HEK293T (cell line): ENCODE results near the gene E2F8.

Experiments
- CTCF ChIA-PET: fragments of 350-600 bp; formaldehyde crosslinking; extraction: SDS; loops from one replicate; lab custom pipeline; 2021; ENCODE audit warnings: antibody characterized with exemption, inconsistent platforms; lab: Yijun Ruan, JAX
- POLR2A ChIA-PET: fragments of 350-600 bp; formaldehyde crosslinking; extraction: SDS; loops from one replicate; lab custom pipeline; 2020; ENCODE audit warnings: antibody characterized with exemption, inconsistent platforms; lab: Yijun Ruan, JAX
- DNase-seq: peaks from one replicate; pipeline ENCODE4 v3.0.0; 2012; ENCODE audit warnings: mixed read lengths; ENCODE audit errors: extremely low spot score
- ARNT ChIP-seq: fragments of 450-650 bp; IDR thresholded peaks from 2 replicates; pipeline ENCODE4 v1.6.1; 2017; ENCODE audit warnings: mild to moderate bottlenecking
- BHLHE40 ChIP-seq: fragments of 450-650 bp; IDR thresholded peaks from 2 replicates; pipeline ENCODE4 v1.6.1; 2016; ENCODE audit warnings: mild to moderate bottlenecking, moderate library complexity, borderline replicate concordance
- CTBP1 ChIP-seq: fragments of 450-650 bp; IDR thresholded peaks from 2 replicates; pipeline ENCODE4 v1.6.1; 2016; ENCODE audit warnings: borderline replicate concordance
- ELF4 ChIP-seq: fragments of 450-650 bp; IDR thresholded peaks from 2 replicates; pipeline ENCODE4 v1.6.1; 2017; ENCODE audit warnings: antibody characterized with exemption
- FOXA1 ChIP-seq: fragments of 450-650 bp; IDR thresholded peaks from 2 replicates; pipeline ENCODE4 v1.6.1; 2016; ENCODE audit warnings: mild to moderate bottlenecking
- FOXK2 ChIP-seq: fragments of 450-650 bp; IDR thresholded peaks from 2 replicates; pipeline ENCODE4 v1.6.1; 2016; ENCODE audit warnings: mild to moderate bottlenecking
- FOXM1 ChIP-seq: fragments of 450-650 bp; IDR thresholded peaks from 2 replicates; pipeline ENCODE4 v1.6.1; 2017; ENCODE audit warnings: mild to moderate bottlenecking, borderline replicate concordance
- HDGF ChIP-seq: fragments of 450-650 bp; IDR thresholded peaks from 2 replicates; pipeline ENCODE4 v1.6.1; 2017; ENCODE audit warnings: antibody characterized with exemption, borderline replicate concordance
- L3MBTL2 ChIP-seq: fragments of 450-650 bp; conservative IDR thresholded peaks from 2 replicates; pipeline ENCODE4 v1.6.1; 2016; ENCODE audit warnings: mild to moderate bottlenecking
- LEF1 ChIP-seq: fragments of 450-650 bp; IDR thresholded peaks from 2 replicates; pipeline ENCODE4 v1.6.1; 2017; ENCODE audit warnings: mild to moderate bottlenecking, borderline replicate concordance
- NFRKB ChIP-seq: fragments of 450-650 bp; IDR thresholded peaks from 2 replicates; pipeline ENCODE4 v1.6.1; 2016; ENCODE audit warnings: mild to moderate bottlenecking, moderate library complexity
- PKNOX1 ChIP-seq: fragments of 450-650 bp; IDR thresholded peaks from 2 replicates; pipeline ENCODE4 v1.6.1; 2016
- SP1 ChIP-seq: fragments of 450-650 bp; IDR thresholded peaks from 2 replicates; pipeline ENCODE4 v1.6.1; 2017
- SUZ12 ChIP-seq: fragments of 450-650 bp; IDR thresholded peaks from 2 replicates; pipeline ENCODE4 v1.6.1; 2016; ENCODE audit warnings: mild to moderate bottlenecking
- TARDBP ChIP-seq: fragments of 450-650 bp; IDR thresholded peaks from 2 replicates; pipeline ENCODE4 v1.6.1; 2016
- ZNF384 ChIP-seq: fragments of 450-650 bp; IDR thresholded peaks from 2 replicates; pipeline ENCODE4 v1.6.1; 2016

E2F8 gene

DNA sequence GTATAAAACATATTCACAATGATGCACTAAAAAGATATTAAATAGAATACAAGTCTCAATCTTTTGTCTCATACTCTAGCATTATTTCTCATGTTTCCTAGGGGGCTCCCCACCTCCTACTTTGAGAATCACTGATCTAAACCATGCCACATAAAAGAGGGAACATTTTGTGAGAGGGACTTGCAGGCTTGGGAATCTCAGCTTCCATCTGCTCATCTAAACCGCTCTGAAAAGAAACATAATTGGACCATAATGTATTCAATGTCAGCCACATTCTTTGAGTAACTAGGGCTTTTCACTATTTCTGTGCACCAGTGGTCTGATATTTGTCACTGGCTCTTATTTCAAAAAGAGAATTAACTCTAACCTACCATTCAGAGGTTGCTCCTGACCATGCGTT, 32.6 kb downstream of the E2F8 start:
- DNase-seq = no peak
- POLR2A ChIA-PET = no interaction called here
- TF ChIP-seq HDGF = no peak
- TF ChIP-seq FOXA1 = no peak
- no peak for TF ChIP-seq LEF1
- TF ChIP-seq TARDBP = no peak
- TF ChIP-seq SUZ12 = no peak
- TF ChIP-seq FOXK2 = no peak
- TF ChIP-seq FOXM1 = no peak
- no peak for TF ChIP-seq PKNOX1
- no peak for TF ChIP-seq BHLHE40
- no peak for TF ChIP-seq CTBP1
- no peak for TF ChIP-seq ARNT
- no peak for TF ChIP-seq ZNF384
- TF ChIP-seq ELF4 = no peak
- no peak for TF ChIP-seq NFRKB
- no peak for TF ChIP-seq L3MBTL2
- CTCF ChIA-PET = no interaction called here

DNA sequence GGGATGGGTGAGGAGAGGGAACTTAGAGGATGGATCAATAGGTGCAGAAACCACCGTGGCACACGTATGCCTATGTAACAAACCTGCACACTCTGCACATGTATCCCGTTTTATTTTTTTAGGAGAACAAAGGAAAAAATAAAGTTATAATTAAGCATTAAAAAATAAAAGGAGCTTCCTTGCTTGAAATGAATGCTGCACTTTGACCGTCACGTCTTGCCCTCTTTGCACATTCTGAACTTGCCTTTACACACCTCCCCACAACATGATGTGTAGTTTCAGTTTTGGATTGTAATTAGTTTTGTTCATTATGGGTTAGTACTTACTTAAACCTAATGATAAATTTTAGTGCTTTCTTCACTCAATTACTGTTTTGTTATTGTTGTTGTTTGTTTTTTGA, 35.9 kb downstream of the E2F8 start:
- POLR2A ChIA-PET = no interaction called here
- CTCF ChIA-PET = no interaction called here
- TF ChIP-seq TARDBP = no peak
- TF ChIP-seq LEF1 = no peak
- TF ChIP-seq HDGF = no peak
- no peak for TF ChIP-seq CTBP1
- no peak for TF ChIP-seq L3MBTL2
- TF ChIP-seq ZNF384 = no peak
- no peak for TF ChIP-seq ELF4
- no peak for DNase-seq

GRCh38 chr11:19201737-19202605, 38.8 kb downstream of the E2F8 start, which contains the start of gene CSRP3:
Gene CSRP3, minus strand, starts transcription at chr11:19201983. Its CDS starts 9,535 bp downstream, at chr11:19192448.
- no peak for DNase-seq

DNA sequence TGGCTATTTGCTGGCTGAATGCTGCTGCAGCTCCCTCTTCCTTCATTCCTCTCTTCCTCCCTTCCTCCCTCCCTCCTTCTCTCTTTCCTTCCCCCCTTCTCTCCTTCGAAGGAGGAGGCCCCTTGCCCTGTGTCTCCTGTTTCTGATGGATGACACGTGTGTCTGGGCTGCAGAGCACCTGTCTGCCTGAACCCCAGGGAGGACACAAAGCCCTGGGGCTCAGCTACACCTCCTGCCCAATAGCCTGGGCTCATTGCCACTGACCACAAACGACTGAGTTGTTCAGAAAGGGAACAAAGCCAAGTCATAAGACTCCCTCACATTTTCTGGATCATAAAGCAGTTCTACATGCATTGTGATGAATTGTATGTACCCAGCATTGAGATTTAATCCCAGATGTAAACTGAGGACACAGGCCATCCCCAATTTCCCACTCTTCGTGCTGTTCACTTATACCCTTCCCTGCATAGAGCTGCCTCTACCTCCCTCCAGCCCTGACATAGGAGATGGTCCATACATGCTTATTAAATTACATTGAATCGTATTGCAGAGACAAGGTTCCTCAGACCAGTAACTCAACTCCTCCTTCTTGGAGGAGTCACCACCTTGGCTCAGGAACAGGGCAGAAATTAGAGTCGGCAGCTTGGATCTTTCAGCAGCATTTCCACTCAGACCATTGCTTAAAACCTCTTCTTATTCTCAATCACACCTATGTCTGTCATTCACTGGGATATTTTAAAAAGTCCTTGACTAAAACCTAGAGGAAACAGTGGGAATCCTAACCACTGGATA, 40.1 kb downstream of the E2F8 start:
- TF ChIP-seq HDGF = no peak
- ChIA-PET CTCF (no interaction called here), POLR2A (no interaction called here)
- no peak for DNase-seq

More at GRCh38 chr11:19201737-19202605, 38.8 kb downstream of the E2F8 start, which contains the start of gene CSRP3:
- CTCF ChIA-PET = no interaction called here
- TF ChIP-seq FOXA1 = no peak
- no peak for TF ChIP-seq FOXK2
- TF ChIP-seq LEF1 = no peak
- no peak for TF ChIP-seq CTBP1
- TF ChIP-seq SP1 = no peak
- TF ChIP-seq ARNT = no peak
- TF ChIP-seq HDGF = no peak
- no peak for TF ChIP-seq L3MBTL2
- no peak for TF ChIP-seq SUZ12
- TF ChIP-seq FOXM1 = no peak
- TF ChIP-seq ELF4 = no peak
- TF ChIP-seq PKNOX1 = no peak
- TF ChIP-seq NFRKB = no peak
- TF ChIP-seq TARDBP = no peak
- TF ChIP-seq BHLHE40 = no peak
- no peak for TF ChIP-seq ZNF384
- POLR2A ChIA-PET = no interaction called here

DNA sequence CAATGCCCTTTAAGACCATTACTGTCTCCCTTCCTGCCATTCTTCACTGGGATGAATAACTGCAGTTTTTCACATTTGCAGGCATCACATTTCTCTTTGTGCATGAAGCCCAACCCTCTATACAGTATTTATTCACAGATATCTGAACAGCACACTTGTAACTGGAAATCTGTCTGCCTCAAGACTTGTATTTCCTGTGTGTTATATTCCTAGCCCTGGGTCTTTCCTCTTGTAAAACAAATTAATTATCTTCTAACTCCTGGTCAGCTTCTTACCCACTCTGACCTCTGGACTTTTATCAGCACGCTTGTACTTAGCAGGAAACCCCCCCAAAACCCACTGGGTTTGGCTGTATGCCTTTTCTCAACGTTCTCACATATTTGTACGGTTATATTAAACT, 41.0 kb downstream of the E2F8 start:
- ChIA-PET CTCF (no interaction called here), POLR2A (no interaction called here)
- TF ChIP-seq NFRKB (no peak), FOXM1 (no peak), L3MBTL2 (no peak), ZNF384 (no peak), FOXK2 (no peak), TARDBP (no peak), HDGF (no peak), ELF4 (no peak), LEF1 (no peak)
- DNase-seq = no peak

DNA sequence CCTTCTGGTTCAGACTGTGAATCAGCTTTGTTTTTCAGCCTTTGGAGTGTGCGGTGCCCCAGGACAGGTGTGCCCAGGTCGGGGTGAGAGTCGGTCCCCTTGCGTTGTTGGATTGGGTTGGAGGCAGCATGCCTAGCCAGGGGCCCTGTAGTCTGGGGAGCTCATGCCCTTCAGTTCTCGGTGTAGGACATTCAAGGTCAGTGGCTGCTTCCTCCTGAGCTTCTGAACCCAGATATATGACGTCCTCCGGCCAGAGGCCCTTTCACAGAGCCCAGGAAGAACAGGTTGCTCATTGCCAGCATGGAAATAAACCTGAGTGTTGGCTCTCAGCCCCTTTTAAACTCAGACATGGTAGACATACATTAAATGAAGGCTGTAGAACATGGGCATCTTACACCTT, 41.7 kb downstream of the E2F8 start:
- ChIA-PET POLR2A (no interaction called here), CTCF (interaction anchor here (0.5 kb wide), 1 partner anchor 251 kb away, joined by 3 read pairs; no protein-coding TSS in a partner anchor)
- TF ChIP-seq SP1 (no peak), SUZ12 (no peak), HDGF (no peak), L3MBTL2 (no peak), BHLHE40 (no peak)
- no peak for DNase-seq
